ENCODE measurements around the gene RGPD8.
"Not testable (repeated sequence)": the region's sequence is repeated elsewhere in the genome, so short reads cannot be mapped to it uniquely, and the experiment has no call there.

The RGPD8 gene
- total RNA-seq: 10.0 to 14.7 reads per million in 2 donors

- peak; percentile 78 to 92 (median 82) for DNase-seq
Observed at GRCh38 chr2:112433480-112433879, at the start of gene RGPD8. Gene RGPD8, minus strand, starts transcription at chr2:112433645. Its CDS starts 192 bp downstream, at chr2:112433453.

GRCh38 chr2:112483042-112483473 lies 49.6 kb upstream of the RGPD8 start:
- DNase-seq: peak in 1 of 5 experiments; percentile 37

- peak in 2 of 5 experiments; percentile 8 to 29 for DNase-seq
Observed at GRCh38 chr2:112482309-112483041, 49.0 kb upstream of the RGPD8 start.

GRCh38 chr2:112481528-112482233 lies 48.2 kb upstream of the RGPD8 start, which contains the start of gene TTL:
Gene TTL, plus strand, starts transcription at chr2:112482156. Its CDS starts 189 bp downstream, at chr2:112482345.
- peak; percentile 69 to 82 (median 70) for DNase-seq

- peak; percentile 60 to 88 (median 76) for DNase-seq
Observed at GRCh38 chr2:112481050-112481527, 47.6 kb upstream of the RGPD8 start.

- DNase-seq: peak in 3 of 5 experiments; percentile 4 to 30 (median 19)
Observed at GRCh38 chr2:112480530-112481049, 47.1 kb upstream of the RGPD8 start.

GRCh38 chr2:112476434-112476833 lies 43.0 kb upstream of the RGPD8 start:
- DNase-seq: no peak

GRCh38 chr2:112474844-112475486 lies 41.5 kb upstream of the RGPD8 start:
- no peak for DNase-seq

GRCh38 chr2:112472547-112473263 lies 39.3 kb upstream of the RGPD8 start:
- DNase-seq: no peak

GRCh38 chr2:112465382-112465781 lies 31.9 kb upstream of the RGPD8 start:
- no peak for DNase-seq

- DNase-seq: no peak
Observed at GRCh38 chr2:112463256-112463655, 29.8 kb upstream of the RGPD8 start.

GRCh38 chr2:112462178-112462577 lies 28.7 kb upstream of the RGPD8 start:
- no peak for DNase-seq

- DNase-seq: no peak
Observed at GRCh38 chr2:112459372-112459771, 25.9 kb upstream of the RGPD8 start.

- no peak for DNase-seq
Observed at GRCh38 chr2:112454586-112454985, 21.1 kb upstream of the RGPD8 start.

- no peak for DNase-seq
Observed at GRCh38 chr2:112451317-112451716, 17.9 kb upstream of the RGPD8 start.

- no peak for DNase-seq
Observed at GRCh38 chr2:112449854-112450253, 16.4 kb upstream of the RGPD8 start.

- not testable (repeated sequence) for DNase-seq
Observed at GRCh38 chr2:112444256-112444655, 10.8 kb upstream of the RGPD8 start.

- DNase-seq: not testable (repeated sequence)
Observed at GRCh38 chr2:112438603-112439261, 5.3 kb upstream of the RGPD8 start.

- not testable (repeated sequence) for DNase-seq
Observed at GRCh38 chr2:112437405-112437831, 4.0 kb upstream of the RGPD8 start.

- DNase-seq: not testable (repeated sequence)
Observed at GRCh38 chr2:112436993-112437392, 3.5 kb upstream of the RGPD8 start.

GRCh38 chr2:112435716-112436431 lies 2.4 kb upstream of the RGPD8 start:
- DNase-seq: not testable (repeated sequence)
